HG03460 (cell line): ENCODE results near the gene PARVA.

Experiments used
- ATAC-seq: cut with Tn5 transposase; IDR thresholded peaks from one replicate; pipeline ENCODE4 v1.9.1; 2021; ENCODE audit not compliant: unreplicated experiment

The PARVA gene

DNA sequence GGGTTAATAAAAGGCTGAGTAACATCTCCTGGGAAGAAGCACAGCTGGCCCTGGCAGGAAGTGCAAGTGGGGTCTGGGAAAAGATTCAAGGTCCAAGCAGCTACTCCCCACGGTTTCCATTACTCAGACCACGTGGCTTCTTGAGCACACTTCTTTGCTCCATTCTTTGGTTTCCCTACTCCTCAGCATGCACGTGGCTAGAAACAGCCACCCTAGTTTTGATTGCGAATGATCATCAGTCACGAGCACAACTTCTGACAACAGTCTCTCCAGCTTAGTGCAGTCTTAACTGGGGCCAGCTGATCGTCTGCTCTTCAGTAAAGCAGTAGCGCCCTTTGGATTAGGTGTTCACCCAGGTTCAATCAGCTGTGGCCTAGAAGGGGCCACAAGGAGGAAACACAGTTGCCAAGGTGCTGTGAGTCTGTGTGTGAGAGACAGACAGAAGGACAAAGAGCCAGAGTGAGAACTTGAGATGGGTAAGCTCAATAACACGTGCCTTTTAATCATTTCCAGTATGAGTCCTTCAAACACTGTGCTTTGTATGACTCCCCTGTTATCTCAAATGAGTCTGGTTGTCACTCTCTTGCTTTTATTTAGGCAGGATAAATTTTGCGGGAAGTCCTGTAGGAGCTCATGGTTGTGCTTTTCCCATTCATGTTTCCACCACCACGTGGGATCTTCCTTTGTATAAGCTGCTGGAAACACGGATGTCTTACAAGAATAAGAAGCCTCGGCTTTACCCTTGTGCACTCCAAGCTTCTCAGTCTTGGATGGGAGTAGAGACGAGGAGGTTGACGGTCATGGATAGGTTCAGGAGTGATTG lies 901 bp upstream of the PARVA start:
- ATAC-seq = no peak

DNA sequence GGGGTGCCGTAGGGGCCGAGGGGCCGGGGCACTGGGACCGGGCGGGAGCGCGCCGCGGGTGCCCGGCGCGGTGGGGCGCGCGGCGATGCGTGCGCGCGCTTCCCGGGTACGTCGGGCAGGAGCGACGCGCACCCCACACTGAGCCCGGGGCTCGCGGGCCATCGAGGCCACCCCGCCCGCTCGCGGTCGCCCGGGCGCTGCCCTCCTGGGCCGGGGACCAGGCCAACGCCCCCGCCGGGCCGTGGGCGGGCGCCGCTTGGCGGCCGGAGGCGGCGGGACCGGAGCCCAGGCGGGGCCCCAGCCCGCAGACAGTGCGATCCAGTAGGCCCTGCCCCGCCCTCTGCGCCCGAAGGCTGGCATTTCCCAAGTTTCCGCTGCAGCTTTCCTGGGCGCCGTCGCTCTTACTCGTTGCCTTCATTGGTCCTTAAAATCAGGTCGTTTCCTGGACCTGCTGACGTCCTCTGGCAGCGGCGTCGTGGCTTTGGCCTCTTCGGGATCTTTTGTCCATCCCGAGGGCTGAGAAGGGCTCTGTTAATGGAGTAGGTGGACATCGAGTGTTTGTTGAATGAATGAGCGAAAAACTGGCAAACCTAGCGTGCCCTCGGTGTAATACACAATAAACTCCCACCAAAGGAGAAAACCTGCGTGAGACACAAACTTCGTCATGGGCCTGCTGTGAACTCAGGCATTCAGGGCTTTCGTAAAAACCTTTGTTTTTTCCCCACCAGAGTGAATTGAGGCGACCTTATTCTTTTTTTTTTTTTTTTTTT lies 638 bp downstream of the PARVA start:
- no peak for ATAC-seq

DNA sequence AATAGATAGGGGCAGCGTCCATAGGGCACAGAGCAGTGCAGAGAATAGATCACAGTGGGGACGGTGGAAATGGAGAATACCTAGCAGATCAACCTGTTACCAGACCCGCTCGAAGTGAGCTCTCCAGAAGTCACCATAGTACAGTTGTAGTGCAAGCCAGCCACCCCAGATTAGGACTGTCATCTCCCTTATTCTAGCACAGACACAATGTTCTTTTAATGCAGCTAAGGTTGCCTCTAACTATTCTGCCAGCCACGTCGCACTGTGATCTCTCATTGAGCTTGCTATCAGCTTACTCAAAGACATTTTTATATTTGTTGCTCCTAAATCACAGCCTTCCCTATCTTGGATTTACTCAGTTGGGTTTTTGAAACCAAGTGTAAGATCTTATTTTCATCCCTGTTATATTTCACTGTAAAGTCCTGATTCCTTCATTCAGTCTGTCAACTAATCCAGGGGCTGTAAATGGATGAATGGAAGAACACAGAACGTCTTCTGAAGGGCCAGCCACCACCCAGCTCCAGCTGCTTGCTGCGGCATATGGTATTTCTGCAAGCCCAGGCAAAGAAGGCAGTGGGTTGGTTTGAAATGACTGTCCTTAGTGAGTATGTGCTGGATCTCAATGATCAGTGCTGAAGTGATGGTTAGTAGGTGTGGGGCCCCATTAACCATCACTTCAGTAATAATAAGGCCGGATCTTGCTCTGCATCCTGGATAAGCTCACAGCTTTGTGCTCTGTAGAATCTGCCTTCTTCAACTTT lies 3.4 kb downstream of the PARVA start:
- no peak for ATAC-seq

DNA sequence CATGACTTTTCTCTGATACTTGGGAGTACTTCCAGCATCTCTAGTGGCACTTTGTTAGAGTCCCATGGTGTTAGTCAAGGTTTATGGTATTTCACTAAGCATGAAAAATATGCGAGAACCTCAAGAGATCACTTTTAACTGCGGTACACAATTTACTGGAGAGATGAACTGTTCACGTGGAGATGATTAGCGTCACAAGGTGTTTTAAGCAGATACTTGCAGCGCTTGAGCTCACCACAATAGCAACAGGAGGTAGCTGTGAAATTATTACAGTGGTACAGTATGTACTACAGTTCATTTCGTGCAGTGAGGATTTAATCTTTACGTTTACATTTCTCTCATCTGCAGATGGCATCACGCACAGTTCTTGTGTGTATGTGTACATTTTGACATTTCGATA lies 4.5 kb downstream of the PARVA start:
- ATAC-seq = no peak

DNA sequence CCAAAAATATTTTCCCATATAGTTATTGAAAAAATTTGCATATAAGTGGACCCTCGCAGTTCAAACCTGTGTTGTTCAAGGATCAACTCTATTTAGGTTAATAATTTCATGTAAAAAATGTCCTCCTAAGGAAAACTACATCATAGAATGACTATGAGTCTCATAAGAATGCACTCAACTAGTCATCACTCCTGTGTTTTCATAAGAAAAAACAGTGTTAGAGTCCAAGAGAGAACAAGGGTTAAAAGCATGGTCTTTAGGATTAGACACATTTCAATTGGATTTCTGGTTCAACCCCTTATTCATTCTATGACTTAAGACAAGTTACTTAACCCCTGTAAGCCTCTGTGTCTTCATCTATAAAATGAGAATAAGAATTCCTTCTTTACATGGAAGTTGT lies 5.1 kb downstream of the PARVA start:
- ATAC-seq = no peak

DNA sequence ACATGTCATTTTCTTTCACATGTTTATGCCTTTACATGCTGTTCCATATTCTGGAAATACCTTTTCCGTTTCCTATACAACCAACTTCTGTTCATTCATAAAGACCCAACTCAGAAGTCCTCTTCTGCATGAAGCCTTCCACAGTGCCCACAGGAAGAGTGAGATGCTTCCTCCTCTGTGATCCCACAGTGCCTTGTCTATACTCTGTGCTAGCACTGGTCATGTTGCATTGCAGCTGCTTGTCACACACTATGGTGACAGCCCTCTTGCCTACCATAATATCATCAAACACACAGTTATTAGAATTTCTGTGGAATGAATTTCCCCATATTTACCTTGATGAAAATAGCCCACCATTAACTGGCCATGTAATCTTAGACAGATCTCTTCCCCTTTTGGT lies 8.9 kb downstream of the PARVA start:
- no peak for ATAC-seq

DNA sequence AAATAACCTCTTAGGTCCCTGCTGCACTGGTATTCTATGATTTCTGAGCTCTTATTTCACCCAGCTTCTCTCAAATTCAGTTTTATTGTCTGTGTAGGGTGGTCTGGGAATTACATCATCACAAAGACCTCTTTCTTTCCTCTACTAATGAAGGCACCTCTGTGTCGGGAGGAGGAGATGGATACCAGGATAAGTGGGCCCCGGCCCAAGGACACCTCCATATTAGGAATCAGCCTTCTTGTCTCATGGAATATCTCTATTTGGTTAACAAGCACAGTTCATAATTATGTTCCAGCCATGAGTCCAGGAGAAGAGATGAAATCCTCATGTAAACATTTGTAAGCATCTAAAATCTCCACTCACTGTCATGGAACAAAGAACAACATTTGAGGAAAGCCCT lies 9.4 kb downstream of the PARVA start:
- no peak for ATAC-seq

DNA sequence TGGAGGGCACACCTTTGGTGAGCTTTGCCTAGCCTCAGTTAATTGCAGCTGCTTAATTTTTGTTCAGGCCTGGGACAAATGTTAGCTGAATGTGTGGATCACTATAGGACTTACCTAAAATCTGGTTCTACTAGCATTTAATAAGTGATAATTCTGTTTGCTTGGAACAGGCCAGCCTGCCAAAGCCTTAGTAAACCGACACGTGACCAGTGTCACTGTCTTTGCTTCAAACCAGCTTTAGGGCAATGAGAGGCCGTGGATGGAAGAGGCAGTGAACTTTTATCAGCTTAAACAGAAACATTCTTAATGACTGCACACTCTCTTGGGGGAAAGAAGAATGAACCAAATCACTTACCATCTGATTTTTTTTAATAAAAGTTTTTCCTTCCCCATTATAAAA lies 10.8 kb downstream of the PARVA start:
- ATAC-seq = no peak

DNA sequence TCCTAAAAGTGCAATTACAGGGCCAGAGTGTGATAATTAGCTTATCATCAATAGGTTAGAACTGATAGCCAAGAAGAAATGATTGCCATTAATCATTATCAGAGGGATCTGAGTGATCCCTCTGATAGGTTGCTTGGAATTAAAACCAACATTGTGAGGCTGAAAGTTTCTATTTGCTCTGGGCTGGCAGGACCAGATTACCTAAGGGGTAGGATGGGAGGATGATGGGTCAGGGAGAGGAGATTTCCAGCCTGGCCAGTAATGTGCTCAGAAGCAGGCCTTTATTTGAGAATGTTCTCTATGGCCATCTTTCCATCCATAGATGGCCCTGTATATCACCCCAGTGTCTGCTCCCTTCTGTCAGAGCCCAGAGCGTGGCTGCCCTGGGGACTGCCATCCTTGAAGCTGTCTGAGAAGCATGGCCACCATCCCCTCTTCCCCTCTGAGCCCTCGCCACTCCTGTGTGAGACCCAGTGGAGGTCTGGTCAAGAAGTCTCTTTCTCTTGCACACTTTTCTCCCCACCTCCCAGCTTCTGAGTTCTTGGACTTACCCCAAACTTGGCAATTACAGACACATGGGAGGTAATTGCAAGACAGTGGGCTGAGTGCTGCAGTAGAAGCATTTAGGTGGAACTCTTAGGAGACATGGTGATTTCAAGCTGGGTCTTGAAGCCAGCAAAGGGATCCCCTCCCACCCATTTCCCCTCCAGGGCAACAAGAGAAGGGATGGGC lies 11.7 kb downstream of the PARVA start:
- no peak for ATAC-seq

DNA sequence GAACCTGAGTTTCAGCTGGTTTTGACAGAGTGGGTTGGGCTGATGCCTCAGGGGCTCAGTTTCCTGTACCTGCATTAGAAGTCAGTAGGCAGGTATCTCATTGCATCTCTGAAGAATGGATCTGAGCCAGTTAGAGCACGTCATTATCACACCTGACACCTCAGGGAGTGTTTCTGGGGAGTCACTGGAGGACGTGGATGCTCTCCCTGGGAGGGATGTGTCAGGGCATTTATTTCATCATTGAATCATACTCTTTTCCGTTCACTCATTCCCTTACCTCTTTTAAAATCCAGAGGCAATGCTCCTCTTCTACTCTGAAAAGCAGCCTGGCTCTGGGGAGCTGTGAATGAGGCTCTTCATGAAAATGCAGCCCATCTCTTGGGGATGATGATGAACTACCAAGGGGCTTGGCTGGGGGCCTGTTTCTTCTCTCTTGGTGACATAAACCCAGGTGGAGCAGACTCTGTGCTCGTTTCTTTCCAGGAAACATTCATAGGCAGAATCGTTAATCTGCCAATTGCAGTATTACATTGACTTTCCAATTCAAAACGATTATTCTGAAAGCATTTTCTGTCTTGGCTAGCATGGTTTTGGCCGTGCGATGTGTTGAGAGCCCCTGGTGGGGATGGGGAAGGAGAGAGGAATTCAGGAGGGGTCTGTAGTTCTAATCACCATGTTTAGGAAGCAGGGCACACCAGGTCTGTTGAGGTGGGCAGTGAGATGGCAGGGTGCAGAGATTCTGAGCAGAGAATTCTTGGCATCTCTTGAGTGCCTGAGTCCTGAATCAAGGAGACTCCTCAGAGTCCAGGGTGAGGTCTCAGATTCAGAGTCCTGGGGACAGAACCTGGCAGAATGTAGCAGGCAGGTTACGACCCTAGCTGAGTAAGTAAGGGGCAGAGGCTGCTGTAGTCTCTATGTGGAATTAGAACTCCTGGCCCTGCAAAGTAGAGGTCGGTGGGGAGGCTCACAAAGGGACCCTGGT lies 12.6 kb downstream of the PARVA start:
- no peak for ATAC-seq

DNA sequence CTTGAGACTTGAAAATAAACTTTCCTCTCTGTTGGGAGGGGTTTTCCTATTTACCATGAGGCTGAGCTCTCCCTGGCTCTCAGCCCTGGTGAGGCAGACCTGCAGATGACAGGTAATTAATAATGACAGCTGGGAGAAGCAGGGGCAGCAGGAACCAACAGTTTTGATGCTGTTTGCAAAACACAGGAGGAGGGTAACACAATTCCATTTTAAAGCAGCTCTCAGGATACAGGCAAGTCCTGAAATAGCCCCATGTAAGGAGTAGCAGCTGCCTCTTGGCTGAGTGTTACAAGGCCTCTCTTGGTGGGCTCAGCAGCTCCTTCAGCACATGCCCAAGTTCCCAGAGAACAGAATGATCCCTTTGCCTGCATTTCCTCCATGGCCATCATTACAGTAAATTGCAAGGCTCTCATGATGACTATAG lies 13.3 kb downstream of the PARVA start:
- ATAC-seq = no peak

DNA sequence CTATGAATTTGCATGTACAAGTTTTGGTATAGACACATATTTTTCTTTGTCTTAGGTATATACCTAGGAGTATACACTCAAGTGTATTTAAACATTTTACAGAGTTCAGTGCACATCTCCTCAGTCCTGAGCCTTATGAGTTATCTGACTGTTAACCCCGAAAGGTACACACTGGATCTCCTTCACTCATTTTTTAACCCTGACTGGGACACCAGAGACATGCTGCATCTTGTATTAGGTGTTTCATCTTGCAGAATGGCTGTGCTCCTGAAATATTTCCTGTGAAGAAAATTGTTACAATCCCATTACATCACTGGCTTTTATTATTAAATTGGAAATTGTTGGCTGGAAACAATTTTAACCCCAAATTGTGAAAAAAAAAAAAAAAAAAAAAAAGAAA lies 15.3 kb downstream of the PARVA start:
- ATAC-seq = no peak

DNA sequence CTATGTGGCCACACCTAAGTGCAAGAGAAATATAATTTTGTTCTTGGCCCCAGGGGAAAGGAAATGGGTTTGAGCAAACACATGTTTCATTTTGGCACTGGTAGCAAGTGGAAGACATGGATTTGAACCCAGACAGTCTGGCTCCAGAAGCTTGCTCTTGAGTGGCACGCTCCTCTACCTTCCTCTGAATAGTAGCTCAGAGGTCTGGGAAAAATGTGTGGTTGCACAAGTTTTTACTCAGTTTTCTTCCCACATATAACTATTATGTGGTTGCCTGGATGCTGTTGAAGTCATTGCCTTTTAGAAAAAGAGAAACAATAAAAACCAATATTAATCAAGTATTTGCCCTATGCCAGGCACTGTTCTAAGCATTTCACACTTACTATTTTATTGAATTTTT lies 16.3 kb downstream of the PARVA start:
- no peak for ATAC-seq

DNA sequence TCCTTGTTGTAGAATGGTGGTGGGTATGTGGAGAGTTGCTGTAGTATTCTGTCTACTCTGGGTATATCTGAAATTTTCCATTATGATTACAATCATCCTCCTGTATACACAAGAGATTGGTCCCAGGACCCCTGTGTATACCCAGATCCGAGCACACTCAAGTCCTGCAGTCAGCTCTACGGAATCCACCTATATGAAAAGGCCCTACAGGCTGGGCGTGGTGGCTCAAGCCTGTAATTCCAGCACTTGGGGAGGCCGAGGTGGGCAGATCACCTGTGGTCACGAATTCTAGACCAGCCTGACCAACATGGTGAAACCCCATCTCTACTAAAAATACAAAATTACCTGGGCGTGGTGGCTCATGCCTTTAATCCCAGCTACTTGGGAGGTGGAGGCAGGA lies 17.2 kb downstream of the PARVA start:
- no peak for ATAC-seq

DNA sequence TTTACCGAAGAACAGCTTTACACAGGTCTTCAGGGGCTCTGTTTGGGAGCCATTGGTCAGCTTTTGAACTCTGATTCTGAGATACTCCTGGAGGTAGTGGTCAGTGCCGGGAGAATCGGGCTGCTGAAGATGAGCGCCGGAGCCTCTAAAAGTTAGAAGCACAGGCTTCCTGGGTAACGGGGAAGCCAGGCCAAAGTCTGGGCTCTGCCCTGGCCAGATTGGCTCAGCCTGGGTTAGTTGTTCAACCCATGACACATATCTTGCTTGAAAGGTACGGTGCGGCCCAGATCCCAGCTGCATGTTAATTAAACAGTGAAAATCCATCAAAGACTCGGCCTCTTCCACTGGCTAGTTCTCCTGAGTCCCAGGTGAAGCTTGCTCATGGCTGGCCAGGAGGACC lies 18.0 kb downstream of the PARVA start:
- ATAC-seq = no peak

DNA sequence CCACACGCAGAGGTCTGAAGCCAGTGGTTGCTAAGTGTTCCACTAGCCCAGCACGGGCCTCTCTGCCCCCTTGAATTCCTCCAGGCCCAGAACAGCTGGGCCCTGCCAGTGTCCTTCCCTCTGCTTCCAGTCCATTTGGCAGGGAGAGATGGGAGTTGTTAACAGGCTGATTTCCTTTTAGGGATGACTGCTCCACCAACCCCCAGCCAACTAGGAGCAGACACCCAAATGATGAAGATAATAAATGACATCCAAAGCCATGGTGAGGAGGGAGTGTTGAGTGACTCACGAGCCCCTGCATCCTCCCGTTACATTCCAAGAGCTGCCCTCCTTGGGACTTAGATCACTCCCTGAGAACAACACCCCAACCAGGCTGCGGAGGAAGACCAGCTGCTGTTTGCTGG lies 20.6 kb downstream of the PARVA start:
- ATAC-seq = no peak

DNA sequence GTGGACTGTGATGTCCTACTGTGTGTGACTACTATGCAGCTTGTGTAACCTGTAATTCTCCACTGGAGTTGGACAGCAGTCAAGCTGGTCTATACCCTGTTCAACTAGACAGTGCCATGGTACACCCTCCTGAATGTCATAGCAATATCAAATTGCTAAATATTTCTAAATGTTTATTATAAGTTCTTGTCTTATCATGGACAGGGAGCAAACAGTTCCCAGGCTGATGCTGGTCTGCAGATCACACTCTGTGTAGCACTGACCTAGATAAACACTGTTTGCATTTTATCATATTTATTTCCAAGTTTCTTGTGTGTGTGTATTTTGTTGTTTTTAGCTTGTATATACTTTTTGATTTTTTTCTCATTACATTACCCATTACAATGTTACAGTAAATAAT lies 22.0 kb downstream of the PARVA start:
- ATAC-seq = no peak

DNA sequence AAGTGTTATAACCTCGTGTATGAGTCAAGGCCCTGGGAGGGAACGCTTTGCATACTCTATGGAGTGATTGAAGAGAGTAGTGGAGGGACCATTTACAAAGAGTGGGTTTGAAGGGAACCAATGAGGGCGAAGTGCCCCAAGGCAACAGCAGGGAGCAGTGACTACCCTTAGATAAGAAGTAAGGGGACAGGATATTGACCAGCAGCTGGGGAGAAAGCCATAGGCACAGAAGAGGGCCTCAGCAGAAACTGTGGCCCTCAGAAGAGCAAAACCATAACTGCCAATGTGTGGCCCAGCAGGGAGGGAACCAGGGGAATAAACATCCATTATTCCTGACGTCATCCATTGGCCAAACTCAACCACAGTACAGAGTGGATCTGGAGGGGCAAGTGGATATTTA lies 24.7 kb downstream of the PARVA start:
- ATAC-seq = no peak

DNA sequence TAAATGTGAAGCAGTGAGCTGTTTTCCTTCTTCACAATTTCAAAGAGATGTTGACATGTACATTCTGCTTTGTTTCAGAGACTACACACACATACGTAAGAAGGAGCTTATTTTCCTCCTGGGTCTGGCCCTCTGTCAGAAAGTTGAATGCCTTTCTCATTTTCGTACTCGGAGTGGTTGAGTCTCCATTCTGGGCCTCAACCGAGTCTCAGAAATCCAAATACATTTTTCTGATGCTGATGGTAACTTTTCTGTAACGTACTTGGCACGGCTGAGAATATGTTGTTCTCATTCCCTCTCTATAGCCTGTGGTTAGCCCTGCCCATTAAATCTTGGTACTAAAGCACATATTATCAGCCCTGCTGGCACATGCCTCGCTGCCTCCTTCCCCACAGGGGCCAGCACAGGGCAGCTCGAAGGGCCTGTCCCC lies 25.3 kb downstream of the PARVA start:
- no peak for ATAC-seq
